IPS-NIHi11 (cell line): Measurements from ENCODE around the gene ADAT1.

Experiments
- DNase-seq: peaks from one replicate; pipeline ENCODE4 v3.0.0; 2012; ENCODE audit warnings: mixed read lengths, low spot score

The ADAT1 gene, protein sequence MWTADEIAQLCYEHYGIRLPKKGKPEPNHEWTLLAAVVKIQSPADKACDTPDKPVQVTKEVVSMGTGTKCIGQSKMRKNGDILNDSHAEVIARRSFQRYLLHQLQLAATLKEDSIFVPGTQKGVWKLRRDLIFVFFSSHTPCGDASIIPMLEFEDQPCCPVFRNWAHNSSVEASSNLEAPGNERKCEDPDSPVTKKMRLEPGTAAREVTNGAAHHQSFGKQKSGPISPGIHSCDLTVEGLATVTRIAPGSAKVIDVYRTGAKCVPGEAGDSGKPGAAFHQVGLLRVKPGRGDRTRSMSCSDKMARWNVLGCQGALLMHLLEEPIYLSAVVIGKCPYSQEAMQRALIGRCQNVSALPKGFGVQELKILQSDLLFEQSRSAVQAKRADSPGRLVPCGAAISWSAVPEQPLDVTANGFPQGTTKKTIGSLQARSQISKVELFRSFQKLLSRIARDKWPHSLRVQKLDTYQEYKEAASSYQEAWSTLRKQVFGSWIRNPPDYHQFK

DNA sequence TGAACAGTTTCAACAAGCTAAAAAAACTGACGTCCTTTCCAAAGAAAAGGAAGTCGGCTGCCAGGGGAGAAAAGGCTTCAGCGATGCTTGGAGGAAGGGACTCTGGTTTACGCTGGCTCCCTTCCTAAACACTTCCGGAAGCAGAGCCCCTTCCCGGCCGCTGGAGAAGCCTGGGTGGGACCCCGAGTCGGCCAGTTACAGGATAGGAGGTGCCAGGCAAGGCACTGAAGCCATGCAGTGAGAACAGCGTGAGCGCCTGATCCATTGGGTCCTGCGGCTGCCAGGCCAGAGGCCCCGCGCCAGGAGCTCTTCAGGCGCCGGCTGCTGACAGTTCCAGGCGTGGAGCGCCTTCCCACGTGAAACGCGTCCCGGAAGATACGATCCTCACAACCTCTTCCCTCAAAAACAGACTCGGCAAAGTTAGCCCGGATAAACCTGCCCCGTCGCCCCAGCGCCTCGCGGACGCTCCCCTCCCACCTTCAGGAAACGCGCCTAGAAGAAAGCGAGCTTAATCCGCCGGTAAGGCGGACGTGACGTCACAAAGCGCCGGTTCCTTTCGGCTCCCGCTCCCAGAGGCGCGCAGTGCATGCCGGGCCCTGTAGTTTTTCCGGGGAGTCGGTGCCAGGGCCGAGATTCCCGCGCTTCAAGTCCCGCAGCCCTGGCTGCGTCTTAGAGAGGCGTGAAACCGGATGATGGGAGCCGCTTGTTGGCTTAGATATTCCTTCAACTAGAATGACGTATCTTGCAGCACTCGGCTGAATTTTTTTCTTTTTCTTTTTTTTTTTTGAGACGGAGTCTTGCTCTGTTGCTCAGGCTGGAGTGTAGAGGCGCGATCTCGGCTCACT is at the start of gene ADAT1:
Gene ADAT1 (minus strand): TSS at position 521 of the 845 bp plus-strand sequence. CDS start 2,482 bp downstream, outside the sequence.
- DNase-seq = peak; percentile 94

DNA sequence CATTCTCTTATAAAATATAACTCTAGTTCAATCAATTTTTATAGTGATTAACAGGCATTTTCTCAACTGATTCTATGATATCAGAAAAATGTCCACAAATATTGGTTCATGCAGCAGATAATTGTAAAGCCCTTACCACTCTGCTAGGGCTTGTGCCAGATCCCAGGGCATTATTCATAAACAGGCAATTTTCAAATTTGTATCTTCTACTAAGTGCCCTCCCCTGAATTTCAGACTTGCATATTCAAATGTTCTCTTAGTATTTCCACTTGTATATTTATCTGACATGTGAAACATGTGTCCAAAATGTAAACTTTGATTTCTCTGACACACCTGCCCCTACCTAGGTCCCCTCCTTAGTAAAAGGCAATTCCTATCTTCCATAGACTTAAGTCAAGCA is 44.4 kb upstream of the ADAT1 start:
- no peak for DNase-seq

DNA sequence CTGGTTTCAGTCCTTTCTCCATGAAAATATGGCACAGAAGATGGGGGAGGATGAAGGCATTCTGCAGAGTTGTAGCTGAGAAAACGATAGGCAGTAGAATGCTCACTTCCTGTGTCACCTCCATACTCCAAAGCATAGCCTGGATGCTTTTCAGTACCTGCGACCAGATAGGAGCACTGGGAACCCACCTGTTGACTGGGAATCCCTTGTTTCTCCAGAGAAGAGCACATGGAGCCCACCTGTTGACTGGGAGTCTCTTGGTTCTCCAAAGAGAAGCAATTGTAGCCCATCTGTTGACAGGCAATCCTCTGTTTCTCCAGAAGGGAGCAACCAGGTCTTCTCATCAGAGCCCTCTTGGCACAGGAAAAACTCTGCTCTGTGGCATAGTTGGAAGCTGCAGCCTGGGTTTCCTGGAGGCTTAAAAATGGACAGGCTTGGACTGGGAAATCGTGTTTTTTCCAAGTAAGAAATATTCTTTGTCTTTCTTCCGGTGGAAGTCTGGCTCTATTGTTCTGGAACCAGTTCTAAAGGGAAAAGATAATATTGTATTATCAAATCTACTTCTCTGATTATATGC is 37.7 kb upstream of the ADAT1 start:
- DNase-seq = no peak

DNA sequence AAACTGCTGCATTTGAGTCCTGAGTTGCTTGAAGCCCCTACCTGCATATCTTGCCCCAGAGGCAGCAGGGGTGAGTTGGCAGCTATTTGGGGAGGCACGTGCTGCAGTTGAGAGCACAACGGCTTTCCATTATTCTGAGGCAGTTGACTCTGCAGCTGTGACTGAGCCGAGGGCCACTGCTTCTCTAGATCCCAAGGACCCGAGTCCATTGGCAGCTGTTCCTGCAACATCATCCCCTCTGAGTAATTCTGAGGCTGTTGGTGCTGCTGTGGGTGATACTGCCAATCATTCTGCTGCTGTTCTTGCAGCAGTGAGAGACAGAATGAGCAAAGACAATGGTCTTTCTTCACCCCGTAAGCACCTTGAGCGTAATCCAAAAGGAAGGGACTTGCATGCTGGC is 37.2 kb upstream of the ADAT1 start:
- DNase-seq = no peak

DNA sequence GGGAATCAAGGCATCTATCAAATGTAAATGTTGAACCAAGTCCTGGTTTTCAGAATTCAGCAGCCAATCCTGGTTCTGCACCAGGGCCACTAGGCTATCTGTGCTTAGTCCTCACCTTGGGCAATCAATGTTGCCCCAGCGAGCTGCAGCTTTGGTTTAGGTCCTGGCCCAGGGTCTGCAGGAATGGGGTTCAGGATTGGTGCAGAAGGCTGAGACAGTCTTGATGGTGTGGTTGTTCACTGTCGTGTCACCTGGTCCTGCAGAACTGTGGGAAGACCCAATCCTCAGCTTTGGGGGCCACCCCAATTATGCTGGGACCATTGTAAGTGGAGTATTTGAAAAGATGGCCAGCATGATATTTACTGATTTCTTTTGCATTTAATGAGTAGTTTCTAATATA is 35.1 kb upstream of the ADAT1 start:
- no peak for DNase-seq

DNA sequence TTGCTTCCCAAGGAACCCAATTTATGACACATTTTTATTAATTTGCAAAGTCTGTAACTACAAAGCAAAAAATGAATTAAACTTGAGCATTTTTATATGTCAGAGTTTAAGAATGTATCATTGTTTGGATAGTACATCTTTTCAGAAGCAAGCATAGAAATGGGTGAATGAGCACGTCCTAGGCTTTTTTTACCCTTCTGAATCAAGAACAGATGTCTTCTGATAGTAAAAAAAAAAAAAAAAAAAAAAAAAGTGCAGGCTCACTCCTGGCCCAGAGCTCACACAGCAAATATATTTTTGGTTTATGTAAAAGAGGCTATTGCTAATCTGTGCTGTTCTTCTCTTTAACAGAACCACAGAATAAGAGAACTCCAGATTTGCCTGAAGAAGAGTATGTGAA is 30.8 kb upstream of the ADAT1 start:
- DNase-seq = no peak

DNA sequence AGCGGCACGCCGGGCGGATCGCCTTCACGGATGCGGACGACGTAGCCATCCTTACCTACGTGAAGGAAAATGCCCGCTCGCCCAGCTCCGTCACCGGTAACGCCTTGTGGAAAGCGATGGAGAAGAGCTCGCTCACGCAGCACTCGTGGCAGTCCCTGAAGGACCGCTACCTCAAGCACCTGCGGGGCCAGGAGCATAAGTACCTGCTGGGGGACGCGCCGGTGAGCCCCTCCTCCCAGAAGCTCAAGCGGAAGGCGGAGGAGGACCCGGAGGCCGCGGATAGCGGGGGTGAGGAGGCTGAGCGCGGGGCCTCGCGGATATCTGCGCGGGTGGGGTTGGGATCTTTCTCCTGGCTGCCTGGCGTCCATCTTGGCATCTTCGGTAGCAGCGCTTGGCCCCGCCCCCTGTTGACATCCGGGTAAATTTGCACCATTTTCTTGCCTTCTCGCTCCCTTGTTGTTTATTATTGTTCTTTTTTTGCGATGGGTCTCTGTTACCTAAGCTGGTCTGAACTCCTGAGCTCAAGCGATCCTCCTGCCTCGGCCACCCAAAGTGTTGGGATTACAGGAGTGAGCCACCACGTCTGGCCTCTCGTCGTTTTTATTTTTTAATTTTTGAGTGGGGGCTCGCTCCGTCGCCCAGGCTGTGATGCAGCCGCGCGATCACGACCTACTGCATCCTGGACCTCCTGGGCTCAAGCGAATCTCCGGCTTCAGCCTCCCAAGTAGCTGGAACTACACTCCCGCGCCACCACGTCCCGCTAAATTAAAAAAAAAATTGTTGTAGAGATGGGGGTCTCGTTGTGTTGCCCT is 25.4 kb upstream of the ADAT1 start:
- peak; percentile 82 for DNase-seq

DNA sequence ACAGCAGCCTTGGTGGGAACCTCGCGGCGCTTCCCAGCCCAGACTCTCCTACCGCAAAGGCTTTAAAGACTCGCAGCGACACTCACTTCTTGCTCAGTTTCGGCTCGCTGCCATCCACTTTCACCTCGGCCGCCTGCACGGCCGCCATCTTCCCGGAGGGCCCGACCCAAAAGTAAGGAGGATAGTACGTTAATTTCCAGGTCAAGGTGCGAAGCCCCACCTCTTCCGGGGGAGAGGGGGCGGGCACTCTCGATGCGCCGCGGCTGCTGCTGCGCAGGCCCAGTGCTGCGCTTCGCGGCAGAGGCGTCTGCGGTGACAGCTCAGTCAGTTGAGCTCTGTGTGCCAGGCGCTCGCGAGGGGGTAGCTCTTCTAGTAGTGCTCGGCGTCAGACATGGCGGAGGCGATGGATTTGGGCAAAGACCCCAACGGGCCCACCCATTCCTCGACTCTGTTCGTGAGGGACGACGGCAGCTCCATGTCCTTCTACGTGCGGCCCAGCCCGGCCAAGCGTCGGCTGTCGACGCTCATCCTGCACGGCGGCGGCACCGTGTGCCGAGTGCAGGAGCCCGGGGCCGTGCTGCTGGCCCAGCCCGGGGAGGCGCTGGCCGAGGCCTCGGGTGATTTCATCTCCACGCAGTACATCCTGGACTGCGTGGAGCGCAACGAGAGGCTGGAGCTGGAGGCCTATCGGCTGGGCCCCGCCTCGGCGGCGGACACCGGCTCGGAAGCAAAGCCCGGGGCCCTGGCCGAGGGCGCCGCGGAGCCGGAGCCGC is 24.6 kb upstream of the ADAT1 start, which contains the start of the genes KARS1 and TERF2IP:
Gene KARS1 (minus strand): TSS at position 174 of the 773 bp plus-strand sequence. CDS start 26 bp downstream, at position 148.
Gene TERF2IP (plus strand): TSS at position 282 of the 773 bp plus-strand sequence. CDS start 110 bp downstream, at position 392.
- DNase-seq = peak; percentile 96

DNA sequence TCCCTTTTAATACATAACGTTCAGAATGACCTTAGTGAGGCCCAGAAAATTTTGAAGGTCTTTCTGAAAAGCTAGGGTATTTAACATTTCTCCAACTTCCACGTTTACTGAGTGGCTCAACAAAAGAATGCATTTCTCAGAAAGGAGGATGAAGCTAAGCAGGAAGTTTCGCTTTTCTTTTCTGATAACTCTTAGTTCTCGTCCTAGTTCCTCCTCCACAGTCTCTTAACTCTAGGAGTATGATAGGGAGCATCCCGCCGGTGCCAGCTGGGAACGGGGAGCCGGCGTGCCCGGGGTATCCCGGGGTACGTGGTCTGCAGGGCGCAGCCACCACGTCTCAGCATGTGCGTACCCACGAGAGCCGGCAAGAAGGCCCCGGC is 24.0 kb upstream of the ADAT1 start:
- no peak for DNase-seq

DNA sequence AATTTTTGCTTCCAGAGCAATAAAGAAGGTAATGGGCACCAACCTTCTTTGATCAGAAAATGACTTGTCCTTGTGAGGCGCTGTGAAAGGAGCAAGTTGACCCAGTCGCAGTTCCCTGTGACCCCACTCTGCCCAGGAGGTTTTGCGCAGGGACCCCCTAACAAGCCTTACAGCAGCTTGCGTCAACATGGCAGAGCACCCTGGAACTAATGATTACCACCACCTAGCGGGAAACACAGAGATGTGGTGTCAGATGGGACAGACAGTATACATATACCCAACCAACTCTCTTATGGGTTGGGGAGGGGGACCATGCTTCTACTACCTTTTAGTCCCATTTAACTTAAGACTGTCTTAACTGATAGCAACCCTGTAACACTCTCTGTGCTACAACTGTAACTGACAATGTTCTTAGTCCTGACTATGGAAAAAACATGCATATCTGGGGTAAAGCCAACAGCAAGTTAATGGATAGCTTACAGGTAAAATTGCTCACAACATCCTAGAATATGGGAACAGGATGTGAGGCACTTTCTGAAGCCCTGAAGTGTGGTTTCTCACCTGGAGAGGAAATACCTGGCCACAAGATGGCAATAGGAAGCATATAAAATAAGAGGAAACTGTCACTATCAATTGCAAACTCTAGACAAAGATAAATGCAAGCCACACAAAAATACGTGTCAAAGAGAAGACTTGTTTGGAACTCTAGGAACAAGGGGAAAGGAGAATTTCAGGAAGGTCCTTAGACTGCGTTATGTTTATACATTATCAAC is 21.3 kb upstream of the ADAT1 start:
- DNase-seq = no peak

DNA sequence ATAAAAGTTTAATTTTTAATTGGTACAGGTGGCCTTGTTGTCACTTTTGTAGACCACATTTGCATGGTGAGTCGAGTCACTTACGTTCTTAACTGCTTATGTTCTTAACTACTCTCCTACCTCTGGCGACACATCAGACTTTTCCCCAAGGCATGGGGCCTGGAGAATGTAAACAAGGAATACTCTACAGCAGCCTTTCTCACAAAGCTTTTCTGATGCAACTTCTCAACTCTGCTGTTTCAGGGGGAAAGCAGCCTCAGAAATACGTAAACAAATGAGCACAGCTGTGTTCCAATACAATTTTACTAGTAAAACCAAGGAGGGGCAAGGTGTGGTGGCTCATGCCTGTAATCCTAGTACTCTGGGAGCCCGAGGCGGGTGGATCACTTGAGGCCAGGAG is 17.5 kb upstream of the ADAT1 start:
- no peak for DNase-seq

DNA sequence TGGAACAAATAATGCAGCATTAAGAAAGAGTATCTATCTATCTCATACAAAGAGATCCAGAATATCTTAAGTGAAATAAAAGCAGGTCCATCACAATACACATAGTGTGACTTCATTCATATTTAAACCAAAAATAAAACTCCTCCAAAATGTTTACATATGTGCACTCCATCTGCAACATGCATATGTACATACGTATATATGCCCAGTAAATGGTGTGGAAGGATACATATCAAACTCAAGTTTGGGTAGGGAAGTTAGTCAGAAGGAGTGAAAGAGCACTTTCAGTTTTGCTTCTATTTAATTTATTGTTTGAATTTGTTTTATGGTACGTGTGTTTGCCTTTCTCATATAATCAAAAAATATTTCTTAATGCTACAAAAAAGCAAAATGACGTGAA is 12.0 kb upstream of the ADAT1 start:
- no peak for DNase-seq

DNA sequence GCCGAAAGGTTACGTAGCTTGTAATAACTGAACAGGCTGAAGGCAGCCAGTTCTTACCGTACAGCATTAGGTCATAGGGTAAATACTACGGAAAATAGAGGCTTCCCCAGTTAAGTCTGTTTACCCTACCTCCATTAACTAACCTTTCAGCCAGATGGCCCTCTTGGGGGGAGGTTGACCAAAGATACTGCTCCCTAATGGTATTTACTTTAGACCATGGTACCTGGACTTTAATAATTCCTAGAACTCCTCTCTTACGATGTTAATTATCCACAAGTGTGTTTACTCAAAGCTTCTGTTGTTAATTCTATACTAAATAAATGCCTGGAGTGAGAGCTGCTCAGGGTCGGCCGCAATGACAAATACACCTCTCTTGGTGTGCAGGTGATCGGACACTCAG is 9.8 kb upstream of the ADAT1 start:
- DNase-seq = no peak

DNA sequence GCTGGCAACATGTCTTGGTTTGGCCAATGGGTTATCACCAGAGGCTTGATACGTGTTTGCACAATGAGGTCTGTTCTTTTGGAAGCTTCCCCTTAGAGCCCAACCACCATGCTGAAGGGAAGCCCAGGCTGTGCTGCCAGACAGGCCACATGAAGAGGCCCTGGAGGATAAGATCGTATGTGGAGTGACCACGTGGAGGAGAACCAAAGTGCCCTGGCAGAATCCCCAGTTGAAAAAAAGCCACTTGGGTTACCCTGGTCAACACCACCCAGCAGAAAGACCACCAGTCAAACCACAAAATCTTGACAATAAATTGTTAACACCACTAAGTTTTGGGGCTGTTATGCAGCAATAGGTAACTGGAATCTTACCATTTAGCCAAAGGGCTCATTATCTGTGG is 7.0 kb upstream of the ADAT1 start:
- no peak for DNase-seq

DNA sequence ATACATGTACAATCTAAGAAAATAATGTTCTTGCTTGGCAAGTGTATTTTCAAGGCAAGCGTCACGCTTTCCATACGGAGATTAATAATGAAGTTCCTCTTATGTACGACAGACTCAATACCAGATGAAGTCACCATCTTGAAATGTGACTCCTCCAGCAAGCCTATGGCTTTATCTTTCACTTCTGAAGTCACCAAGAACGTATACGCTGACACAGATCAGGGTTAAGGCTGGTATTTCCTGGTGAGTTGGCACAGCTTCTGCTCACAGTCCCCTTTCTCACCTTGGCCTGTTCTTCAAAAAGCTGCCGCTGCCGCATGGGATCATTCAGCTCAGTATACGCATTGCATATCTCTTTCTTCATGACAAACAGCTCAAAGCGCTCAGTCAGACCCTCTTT is 6.1 kb upstream of the ADAT1 start:
- DNase-seq = no peak

DNA sequence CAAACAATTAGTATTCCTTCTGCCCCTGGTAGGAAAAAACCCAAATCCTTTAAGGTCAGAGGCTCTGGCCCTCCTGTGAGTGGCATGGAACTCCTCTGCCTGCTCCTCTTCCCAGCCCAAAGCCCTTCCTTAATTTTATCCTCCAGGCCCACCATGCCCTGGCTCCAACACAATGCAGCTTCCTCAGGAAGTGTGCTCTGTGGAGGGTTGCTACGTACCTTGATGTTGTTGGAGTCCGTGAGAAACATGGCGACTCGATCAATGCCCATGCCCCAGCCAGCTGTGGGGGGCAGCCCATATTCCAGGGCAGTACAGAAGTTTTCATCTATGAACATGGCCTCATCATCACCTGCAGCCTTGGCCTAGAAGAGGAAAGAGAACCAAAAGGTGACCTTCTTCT is 5.3 kb upstream of the ADAT1 start:
- DNase-seq = no peak

DNA sequence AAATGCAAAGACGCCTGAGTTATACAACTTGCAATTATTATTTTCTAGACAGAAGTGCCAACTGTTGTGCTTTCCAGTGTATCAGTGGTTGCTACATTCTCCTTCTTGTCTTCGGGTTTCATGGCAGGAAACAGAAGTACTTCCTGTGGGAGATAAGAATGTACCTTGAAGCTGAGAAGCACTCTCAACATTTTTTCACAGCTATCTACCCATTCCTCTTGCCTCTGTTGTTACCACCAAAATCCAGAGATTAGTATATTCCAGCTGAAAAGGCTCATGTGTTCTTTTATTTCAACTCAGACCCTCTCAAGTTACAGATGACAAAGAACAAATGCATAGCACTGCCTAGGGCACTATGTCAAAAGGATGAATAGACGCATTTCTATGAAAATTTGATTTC is 4.8 kb upstream of the ADAT1 start:
- DNase-seq = no peak

DNA sequence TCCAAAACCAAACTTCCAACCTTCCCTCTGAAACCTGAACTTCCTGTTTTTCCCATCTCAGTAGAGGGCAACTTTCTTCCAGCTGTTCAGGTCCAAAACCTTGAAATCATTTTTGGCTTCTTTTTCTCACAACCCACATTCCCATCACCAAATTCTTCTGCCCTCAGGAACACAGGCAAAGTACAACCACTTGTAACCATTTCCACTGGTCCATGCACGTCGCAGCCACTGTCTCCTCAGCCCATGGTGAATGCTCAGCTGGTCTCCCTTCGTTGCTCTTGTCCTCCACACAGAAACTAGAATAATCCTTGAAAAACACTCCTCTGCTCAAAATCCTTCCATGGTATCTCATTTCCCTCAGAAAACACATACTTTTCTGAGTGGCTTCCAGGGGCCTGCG is 3.7 kb upstream of the ADAT1 start:
- no peak for DNase-seq

DNA sequence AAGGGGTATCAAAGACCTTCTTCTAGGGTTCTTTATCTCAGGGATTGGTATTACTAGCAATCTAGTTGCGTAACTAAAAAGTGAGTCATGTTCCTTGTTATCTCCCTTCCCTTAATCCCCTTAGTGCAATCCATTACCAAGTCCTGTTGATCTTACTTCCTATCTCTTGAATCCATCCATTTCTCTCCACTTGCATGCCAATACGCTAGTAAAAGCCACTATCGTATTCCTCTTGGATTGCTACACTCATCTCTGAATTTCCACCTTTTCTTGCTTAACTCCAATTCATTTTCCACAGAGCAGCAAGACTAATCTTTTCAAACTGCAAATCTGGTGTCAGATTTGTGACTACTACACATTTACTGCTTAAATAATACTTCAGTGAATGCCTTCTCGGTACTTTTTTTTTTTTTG is 1.8 kb upstream of the ADAT1 start:
- no peak for DNase-seq

DNA sequence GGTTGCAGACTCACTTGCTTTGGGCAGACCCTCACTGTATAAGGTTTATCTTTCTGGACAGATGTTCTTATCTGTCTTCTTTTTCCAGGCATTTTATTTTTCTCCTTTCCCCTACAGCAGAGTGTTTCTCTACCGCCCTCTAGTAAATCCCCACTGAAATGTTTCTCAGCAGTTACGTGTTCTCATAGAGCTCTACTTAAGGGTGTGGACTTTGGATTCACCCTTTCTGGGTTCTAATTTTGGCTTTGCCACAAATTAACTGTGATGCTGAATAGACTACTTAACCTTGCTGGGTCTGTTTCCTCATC is 2.0 kb downstream of the ADAT1 start:
- no peak for DNase-seq
